HL-60 (cell line): ENCODE results near the gene SPTBN5.

Source experiments
- DNase-seq, 2 experiments: peaks; one replicate each; pipeline ENCODE4 v3.0.0-alpha.2; 2010 to 2020; ENCODE audit warnings: low read depth in 1 of 2, low spot score in 1 of 2
- H3K27ac ChIP-seq: fragments of 250-450 bp; sonication (Bioruptor Pico); replicated peaks from 2 replicates; pipeline ENCODE4 v1.5.1; 2020; ENCODE audit warnings: mild to moderate bottlenecking, moderate library complexity
- H3K27me3 ChIP-seq: fragments of 250-450 bp; sonication (Bioruptor Pico); 2 replicates; pipeline ENCODE4 v1.5.1; 2021; ENCODE audit warnings: mild to moderate bottlenecking, moderate library complexity; ENCODE audit not compliant: insufficient read depth, poor library complexity, severe bottlenecking
- H3K4me3 ChIP-seq: replicated peaks from 2 replicates; pipeline ENCODE4 v1.5.1; 2011; ENCODE audit warnings: mild to moderate bottlenecking, control low read depth, low read length; ENCODE audit not compliant: insufficient read depth
- CTCF ChIP-seq: IDR thresholded peaks from one replicate; pipeline ENCODE4 v1.5.1; 2011; ENCODE audit warnings: low read length, control low read depth, inconsistent platforms; ENCODE audit not compliant: insufficient read depth
- GABPA ChIP-seq: IDR thresholded peaks from 2 replicates; pipeline ENCODE4 v1.6.1; 2012; ENCODE audit warnings: low read depth
- POLR2AphosphoS5 ChIP-seq: IDR thresholded peaks from 2 replicates; pipeline ENCODE4 v1.6.1; 2012; ENCODE audit warnings: low read depth
- REST ChIP-seq: IDR thresholded peaks from 2 replicates; pipeline ENCODE4 v1.6.1; 2012; ENCODE audit warnings: low read depth; ENCODE audit not compliant: insufficient replicate concordance
- SPI1 ChIP-seq: IDR thresholded peaks from 2 replicates; pipeline ENCODE4 v1.6.1; 2012; ENCODE audit warnings: low read depth, mild to moderate bottlenecking, borderline replicate concordance

Gene SPTBN5

GRCh38 chr15:41843571-41843970, 50.3 kb downstream of the SPTBN5 start:
- TF ChIP-seq REST, result no peak
- TF ChIP-seq SPI1, result no peak
- no peak for TF ChIP-seq POLR2AphosphoS5
- no peak for TF ChIP-seq CTCF
- no peak for TF ChIP-seq GABPA

GRCh38 chr15:41842229-41842628, 51.6 kb downstream of the SPTBN5 start:
- Histone ChIP-seq H3K27ac (no peak overlapping the region), H3K4me3 (no peak overlapping the region)
- TF ChIP-seq REST (no peak), SPI1 (no peak), GABPA (no peak), POLR2AphosphoS5 (no peak), CTCF (no peak)

More at GRCh38 chr15:41843571-41843970, 50.3 kb downstream of the SPTBN5 start:
- Histone ChIP-seq H3K27me3 (no peaks in the 10 kb centered on the region), H3K4me3 (no peak overlapping the region), H3K27ac (no peak overlapping the region)
- DNase-seq, result no peak

GRCh38 chr15:41841131-41841530, 52.7 kb downstream of the SPTBN5 start:
- no peaks in the 10 kb centered on the region for H3K27me3 ChIP-seq
- TF ChIP-seq REST (no peak), SPI1 (no peak)
- no peak overlapping the region for H3K27ac ChIP-seq
- H3K4me3 ChIP-seq, result no peak overlapping the region
- no peak for DNase-seq

More at GRCh38 chr15:41842229-41842628, 51.6 kb downstream of the SPTBN5 start:
- no peak for DNase-seq
- H3K27me3 ChIP-seq, result no peaks in the 10 kb centered on the region

- Histone ChIP-seq H3K27me3 (no peaks in the 10 kb centered on the region), H3K4me3 (no peak overlapping the region), H3K27ac (no peak overlapping the region)
- DNase-seq, result no peak
- TF ChIP-seq REST (no peak), CTCF (no peak), GABPA (no peak), SPI1 (no peak), POLR2AphosphoS5 (no peak)
Observed at GRCh38 chr15:41840673-41841072, 53.2 kb downstream of the SPTBN5 start.
